ENCODE results near the gene GYS1.

The GYS1 gene

GRCh38 chr19:48933382-48933932 is 59.7 kb downstream of the GYS1 start, which contains the start of gene DHDH (continued):
- TF ChIP-seq ZNF26 (tag by site-specific recombination; IDR thresholded peaks at IDR 0.05) (no peak), ZNF423 (tag by site-specific recombination; IDR thresholded peaks at IDR 0.05) (no peak), ZNF837 (tag by site-specific recombination; IDR thresholded peaks at IDR 0.05) (no peak), ZNF561 (tag by site-specific recombination; IDR thresholded peaks at IDR 0.05; ENCODE audit: borderline replicate concordance) (no peak), REPIN1 (tag by site-specific recombination; IDR thresholded peaks at IDR 0.05; ENCODE audit: low read depth) (no peak), ZBTB49 (tag by site-specific recombination; IDR thresholded peaks at IDR 0.05; ENCODE audit: low read depth) (no peak), ZNF121 (tag by site-specific recombination; IDR thresholded peaks at IDR 0.05) (no peak), SETDB1 (IDR thresholded peaks at IDR 0.05; ENCODE audit: insufficient read length, low read length) (no peak), ZNF248 (tag by site-specific recombination; IDR thresholded peaks at IDR 0.05) (no peak), ZFP37 (tag by site-specific recombination; IDR thresholded peaks at IDR 0.05) (no peak), ZNF626 (tag by site-specific recombination; IDR thresholded peaks at IDR 0.05) (no peak), KLF1 (tag by site-specific recombination; IDR thresholded peaks at IDR 0.05) (peak; percentile 73), ZNF133 (tag by site-specific recombination; IDR thresholded peaks at IDR 0.05) (no peak), CTCF (tag by site-specific recombination; IDR thresholded peaks at IDR 0.05) (no peak; the same call in 1 of the 2 replicates), ZBTB20 (tag by site-specific recombination; IDR thresholded peaks at IDR 0.05) (no peak), PBX3 (CRISPR knock-in tag; IDR thresholded peaks at IDR 0.05) (no peak), ZNF623 (tag by site-specific recombination; IDR thresholded peaks at IDR 0.05) (no peak), ZNF311 (tag by site-specific recombination; IDR thresholded peaks at IDR 0.05; ENCODE audit: borderline replicate concordance) (no peak), GLI2 (tag by site-specific recombination; IDR thresholded peaks at IDR 0.05; ENCODE audit: borderline replicate concordance, low read depth) (no peak), ZBTB6 (tag by site-specific recombination; IDR thresholded peaks at IDR 0.05) (no peak), ZSCAN30 (tag by site-specific recombination; IDR thresholded peaks at IDR 0.05) (peak; percentile 69; the same call in 1 of the 2 replicates), KLF8 (tag by site-specific recombination; IDR thresholded peaks at IDR 0.05) (peak; percentile 83; the same call in 1 of the 2 replicates), ZNF292 (tag by site-specific recombination; IDR thresholded peaks at IDR 0.05; ENCODE audit: borderline replicate concordance, low read depth) (no peak), PRDM2 (tag by site-specific recombination; IDR thresholded peaks at IDR 0.05; ENCODE audit: borderline replicate concordance) (no peak)

All from HEK293 (cell line).